DMS 273 (cell line): ENCODE data around the gene LMCD1.

Source experiments
- DNase-seq: peaks from one replicate; lab custom pipeline; 2025; ENCODE audit not compliant: unreplicated experiment; lab: John Stamatoyannopoulos, UW

Gene LMCD1

GRCh38 chr3:8482960-8483665 is 18.5 kb upstream of the LMCD1 start:
- peak; percentile 38 for DNase-seq

- no peak for DNase-seq
Measured at GRCh38 chr3:8484409-8485140, 17.0 kb upstream of the LMCD1 start.

- DNase-seq, result no peak
Measured at GRCh38 chr3:8485141-8485870, 16.3 kb upstream of the LMCD1 start.

- DNase-seq, result no peak
Measured at GRCh38 chr3:8485943-8486342, 15.7 kb upstream of the LMCD1 start.

GRCh38 chr3:8486434-8486833 is 15.2 kb upstream of the LMCD1 start:
- no peak for DNase-seq

GRCh38 chr3:8486936-8487335 is 14.7 kb upstream of the LMCD1 start:
- DNase-seq, result no peak

GRCh38 chr3:8488411-8488810 is 13.2 kb upstream of the LMCD1 start:
- DNase-seq, result no peak

GRCh38 chr3:8488877-8489276 is 12.7 kb upstream of the LMCD1 start:
- DNase-seq, result no peak

GRCh38 chr3:8489278-8489792 is 12.3 kb upstream of the LMCD1 start:
- DNase-seq, result no peak

- DNase-seq, result peak; percentile 12
Measured at GRCh38 chr3:8490079-8490552, 11.5 kb upstream of the LMCD1 start.

GRCh38 chr3:8491271-8492144 is 10.1 kb upstream of the LMCD1 start:
- DNase-seq, result no peak

- no peak for DNase-seq
Measured at GRCh38 chr3:8492744-8493511, 8.7 kb upstream of the LMCD1 start.

GRCh38 chr3:8493744-8494143 is 7.9 kb upstream of the LMCD1 start:
- DNase-seq, result no peak

- no peak for DNase-seq
Measured at GRCh38 chr3:8494327-8494726, 7.3 kb upstream of the LMCD1 start.

GRCh38 chr3:8497582-8497981 is 4.0 kb upstream of the LMCD1 start:
- DNase-seq, result no peak

GRCh38 chr3:8499181-8499611 is 2.4 kb upstream of the LMCD1 start:
- no peak for DNase-seq

GRCh38 chr3:8500319-8500988 is 1.2 kb upstream of the LMCD1 start:
- DNase-seq, result no peak

- DNase-seq, result no peak
Measured at GRCh38 chr3:8500989-8501370, 643 bp upstream of the LMCD1 start.

- DNase-seq, result no peak
Measured at GRCh38 chr3:8503461-8503860, 1.8 kb downstream of the LMCD1 start.
